HFF-Myc (cell line): ENCODE data around the gene WNT9B.

Source experiments
- DNase-seq: peaks from one replicate; pipeline ENCODE4 v3.0.0-alpha.2; 2011; ENCODE audit warnings: low read depth; ENCODE audit errors: extremely low read depth
- H3K4me3 ChIP-seq: replicated peaks from 2 replicates; pipeline ENCODE4 v1.5.1; 2011; ENCODE audit warnings: low read depth, mild to moderate bottlenecking, control low read depth, low read length
- CTCF ChIP-seq: IDR thresholded peaks from 2 replicates; pipeline ENCODE4 v1.5.1; 2012; ENCODE audit warnings: mild to moderate bottlenecking, low read depth, low read length, control low read depth; ENCODE audit errors: missing control alignments

Gene WNT9B

GRCh38 chr17:46876926-46877325 lies 25.5 kb downstream of the WNT9B start:
- no peak for TF ChIP-seq CTCF
- H3K4me3 ChIP-seq = no peak overlapping the region
- no peak for DNase-seq

DNA sequence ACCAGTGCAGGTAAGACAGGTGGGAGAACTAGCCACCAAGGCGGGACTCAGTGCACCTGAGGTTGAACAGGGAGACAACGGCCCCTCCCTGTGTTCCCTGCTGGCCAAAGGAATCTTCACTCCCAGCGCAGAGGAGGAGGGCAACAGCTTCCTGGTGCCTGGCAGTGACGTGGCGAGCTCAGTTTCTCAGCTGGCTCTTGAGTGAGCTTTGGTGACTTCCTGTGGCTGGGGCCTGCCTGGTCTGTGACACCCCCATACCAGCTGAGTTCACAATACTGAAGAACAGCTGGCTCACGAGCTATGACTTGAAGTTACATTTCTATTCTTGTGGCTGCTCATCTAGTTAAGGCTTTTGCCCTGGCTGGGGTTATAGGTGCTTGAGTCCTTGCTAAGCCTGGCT lies 26.1 kb downstream of the WNT9B start:
- no peak for TF ChIP-seq CTCF
- DNase-seq = no peak
- H3K4me3 ChIP-seq = no peak overlapping the region

DNA sequence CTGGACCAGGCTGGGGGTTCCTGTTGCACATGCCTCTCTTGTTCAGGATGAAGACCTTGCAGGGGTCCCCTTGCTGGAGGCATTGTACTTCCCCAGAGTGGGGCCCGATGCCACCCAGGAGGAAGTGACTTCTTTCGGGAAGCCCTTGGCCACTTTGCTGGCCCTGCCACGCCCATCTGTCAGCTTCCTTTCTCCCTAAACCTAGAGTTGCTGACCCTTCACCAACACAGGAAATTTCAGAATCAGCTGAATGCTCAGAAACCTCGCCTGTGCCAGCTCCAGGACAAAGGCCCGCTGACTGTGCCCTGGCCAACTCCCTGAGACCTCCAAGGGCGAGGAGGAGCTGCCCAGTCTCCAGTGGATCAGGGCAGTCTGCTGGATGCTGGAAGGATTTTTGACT lies 26.7 kb downstream of the WNT9B start:
- no peak for DNase-seq
- no peak overlapping the region for H3K4me3 ChIP-seq
- no peak for TF ChIP-seq CTCF

- H3K4me3 ChIP-seq = no peak overlapping the region
- no peak for DNase-seq
- no peak for TF ChIP-seq CTCF
Observed at GRCh38 chr17:46879101-46879500, 27.7 kb downstream of the WNT9B start.

DNA sequence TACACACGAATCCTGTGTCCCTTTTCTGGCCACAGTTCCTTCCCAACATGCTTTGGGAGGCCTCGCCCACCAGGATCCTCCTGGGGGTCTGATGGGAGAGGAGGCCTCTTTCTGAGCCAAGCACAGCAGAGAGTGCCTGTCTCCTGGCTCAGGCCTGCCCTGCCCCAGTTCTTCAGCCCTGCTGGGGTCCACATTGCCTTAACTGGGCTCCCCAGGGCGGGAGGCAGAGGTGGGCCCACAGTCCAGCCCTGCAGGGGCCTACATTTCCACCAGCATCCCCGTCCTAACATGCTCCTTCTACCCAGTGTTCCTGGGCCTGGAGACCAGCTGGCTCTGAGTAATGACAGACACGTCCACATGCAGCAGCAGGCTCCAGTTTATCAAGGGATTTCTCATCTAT lies 29.6 kb downstream of the WNT9B start:
- DNase-seq = no peak
- no peak for TF ChIP-seq CTCF
- H3K4me3 ChIP-seq = no peak overlapping the region

GRCh38 chr17:46882666-46883065 lies 31.3 kb downstream of the WNT9B start:
- TF ChIP-seq CTCF = no peak
- no peak for DNase-seq
- H3K4me3 ChIP-seq = no peak overlapping the region

DNA sequence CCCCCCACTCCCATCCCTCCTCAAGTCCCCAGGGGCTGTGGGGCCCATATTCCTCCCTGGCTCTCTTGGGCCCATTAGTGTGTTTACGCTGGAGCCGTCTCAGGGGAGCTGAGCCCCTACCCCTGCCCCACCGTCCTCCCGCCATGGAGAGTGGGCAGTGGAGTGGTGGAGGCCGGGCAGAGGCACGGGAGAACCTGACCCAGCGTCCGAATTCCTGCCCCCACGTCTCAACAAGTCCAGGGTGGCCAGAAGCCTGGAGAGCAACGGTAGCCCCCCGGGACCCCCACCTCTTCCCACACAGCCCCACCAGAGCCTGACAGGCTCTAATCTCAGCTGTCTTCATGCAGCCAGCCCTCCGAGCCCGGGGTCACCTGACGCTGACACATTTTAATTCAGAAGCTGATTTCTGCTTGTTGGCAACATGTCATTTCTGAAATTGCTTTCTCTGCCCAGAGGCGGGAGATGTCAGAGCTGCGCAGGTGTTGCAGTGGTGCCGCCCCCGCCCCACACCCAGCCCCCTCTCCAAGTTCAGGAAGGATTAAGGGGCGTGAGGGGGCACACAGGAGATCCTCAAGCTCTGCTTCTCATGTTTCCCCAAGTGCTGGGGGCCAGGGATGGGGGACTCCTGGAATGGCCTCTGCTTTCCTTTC lies 32.6 kb downstream of the WNT9B start:
- TF ChIP-seq CTCF = no peak
- no peak for DNase-seq
- no peak overlapping the region for H3K4me3 ChIP-seq
